IPS DF 6.9 (cell line): ENCODE data around the gene EXD3.
"Not testable (repeated sequence)": the region's sequence is repeated elsewhere in the genome, so short reads cannot be mapped to it uniquely, and the experiment has no call there.

ENCODE experiments used
- DNase-seq: peaks from one replicate; pipeline ENCODE4 v3.0.0-alpha.2; 2013; ENCODE audit warnings: low read depth, low spot score
- H3K27ac ChIP-seq: one replicate; pipeline ENCODE4 v1.5.1; 2013; ENCODE audit warnings: low read length, control low read depth
- H3K27me3 ChIP-seq: 2 replicates; pipeline ENCODE4 v1.6.1; 2013; ENCODE audit warnings: mild to moderate bottlenecking, low read length; ENCODE audit not compliant: control insufficient read depth, insufficient read depth
- H3K36me3 ChIP-seq: 2 replicates; pipeline ENCODE4 v1.6.1; 2013; ENCODE audit warnings: low read length; ENCODE audit not compliant: control insufficient read depth, insufficient read depth
- H3K4me1 ChIP-seq: 2 replicates; pipeline ENCODE4 v1.6.1; 2013; ENCODE audit warnings: low read length; ENCODE audit not compliant: control insufficient read depth, insufficient read depth
- H3K4me3 ChIP-seq: 2 replicates; pipeline ENCODE4 v1.5.1; 2013; ENCODE audit warnings: mild to moderate bottlenecking, low read length
- H3K9me3 ChIP-seq: 2 replicates; pipeline ENCODE4 v1.6.1; 2013; ENCODE audit warnings: low read length, inconsistent platforms; ENCODE audit not compliant: control insufficient read depth, insufficient read depth
- WGBS: extraction: QIAGEN DNeasy Blood & Tissue Kit; methylation state at CpG from one replicate; pipeline ENCODE4 v1.1.7; 2013; ENCODE audit warnings: mixed read lengths, missing lambda C conversion rate; ENCODE audit not compliant: insufficient read length, insufficient coverage; 5-methylcytosine and 5-hydroxymethylcytosine counted together

Gene EXD3

DNA sequence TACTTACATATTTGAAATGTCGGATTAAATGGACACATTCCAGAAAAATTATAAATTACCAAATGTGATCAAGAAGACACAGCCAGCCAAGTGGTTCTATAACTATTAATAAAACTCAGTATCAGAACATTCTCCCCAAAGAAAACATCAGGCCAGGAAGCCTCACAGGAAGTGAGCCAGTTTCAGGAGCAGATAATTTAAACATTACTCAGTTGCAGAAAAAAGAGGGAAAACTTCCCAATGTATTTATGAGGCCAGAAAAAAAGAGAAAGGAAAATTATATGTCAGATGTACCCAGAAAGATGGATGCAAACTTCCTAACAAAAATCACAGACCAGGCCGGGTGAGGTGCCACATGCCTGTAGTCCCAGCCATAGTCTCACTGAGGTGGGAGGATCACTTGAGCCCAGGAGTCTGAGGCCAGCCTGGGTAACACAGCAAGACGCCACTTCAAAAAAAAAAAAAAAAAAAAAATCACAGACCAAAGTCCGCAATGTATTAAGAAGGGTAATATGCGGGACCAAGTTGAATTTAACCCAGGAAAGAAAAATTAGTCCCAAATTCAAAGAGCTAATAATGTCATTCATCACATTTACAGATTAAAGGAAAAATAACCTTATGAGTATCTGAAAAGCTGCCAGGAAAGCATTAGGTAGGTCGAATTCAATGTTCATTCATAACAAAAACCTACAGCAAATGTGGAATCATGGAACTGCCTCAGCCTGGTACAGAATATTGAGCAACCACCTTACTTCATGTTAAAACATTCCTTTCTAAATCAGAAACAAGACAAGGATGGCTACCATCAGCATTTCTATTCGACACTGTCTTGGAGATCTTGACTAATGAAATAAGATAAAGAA, 83.7 kb downstream of the EXD3 start:
- DNase-seq, result no peak
- Histone ChIP-seq H3K27me3 (no peaks in the 10 kb centered on the region), H3K4me1 (no peaks in the 10 kb centered on the region), H3K27ac (no peak overlapping the region), H3K9me3 (no peaks in the 10 kb centered on the region; the same call in 1 of the 2 replicates), H3K36me3 (no peaks in the 10 kb centered on the region), H3K4me3 (no peak overlapping the region)
- no CpG with 5 or more reads among the region's 7 CpGs for WGBS

DNA sequence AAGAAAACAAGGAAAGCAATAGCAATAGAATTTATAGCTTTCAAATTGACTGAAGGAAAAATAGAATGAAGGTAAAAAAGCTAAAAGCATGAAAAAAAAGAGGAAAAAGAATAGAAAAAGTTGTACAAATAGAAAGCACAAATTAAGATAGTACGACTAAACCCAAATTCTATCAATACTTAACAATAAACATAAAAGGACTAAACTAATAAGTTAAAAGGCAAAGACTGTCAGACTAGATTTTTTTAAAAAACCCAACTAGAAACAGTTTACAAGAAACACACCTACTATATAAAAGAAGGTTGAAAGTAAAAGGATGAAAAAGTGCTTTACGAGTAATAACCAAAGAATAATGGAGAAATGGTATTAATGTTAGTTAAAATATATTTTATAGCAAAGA, 86.2 kb downstream of the EXD3 start:
- no peak overlapping the region for H3K4me3 ChIP-seq
- H3K4me1 ChIP-seq, result no peaks in the 10 kb centered on the region
- 100% methylated on average over 1 of the region's 2 CpGs for WGBS
- no peaks in the 10 kb centered on the region; the same call in 1 of the 2 replicates for H3K9me3 ChIP-seq
- H3K27ac ChIP-seq, result no peak overlapping the region
- H3K36me3 ChIP-seq, result no peaks in the 10 kb centered on the region
- DNase-seq, result no peak
- no peaks in the 10 kb centered on the region for H3K27me3 ChIP-seq

DNA sequence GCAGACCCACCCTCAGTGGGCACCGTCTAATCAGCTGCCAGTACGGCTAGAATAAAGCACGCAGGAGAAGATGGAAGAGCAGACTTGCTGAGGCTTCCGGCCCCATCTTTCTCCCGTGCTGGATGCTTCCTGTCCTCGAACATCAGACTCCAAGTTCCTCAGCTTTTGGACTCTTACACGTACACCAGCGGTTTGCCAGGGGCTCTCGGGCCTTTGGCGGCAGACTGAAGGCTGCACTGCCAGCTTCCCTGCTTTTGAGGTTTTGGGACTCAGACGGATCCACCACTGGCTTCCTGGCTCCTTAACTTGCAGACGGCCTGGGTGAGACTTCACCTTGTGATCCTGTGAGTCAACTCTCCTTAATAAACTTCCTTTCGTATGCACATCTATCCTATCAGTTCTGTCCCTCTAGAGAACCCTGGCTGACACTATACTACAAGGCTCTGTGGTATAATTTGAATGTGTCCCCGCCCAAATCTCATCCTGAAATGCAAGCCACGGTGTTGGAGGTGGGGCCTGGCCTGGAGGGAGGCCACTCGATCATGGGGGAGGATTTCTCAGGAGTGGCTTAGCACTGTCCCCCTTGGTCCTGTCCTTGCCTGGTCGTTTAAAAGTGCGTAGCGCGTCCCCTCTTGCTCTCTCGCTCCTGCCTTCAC, 89.8 kb downstream of the EXD3 start:
- WGBS, result no CpG with 5 or more reads among the region's 21 CpGs
- Histone ChIP-seq H3K4me1 (no peaks in the 10 kb centered on the region), H3K27ac (no peak overlapping the region), H3K27me3 (no peaks in the 10 kb centered on the region), H3K4me3 (no peak overlapping the region), H3K36me3 (no peaks in the 10 kb centered on the region), H3K9me3 (no peaks in the 10 kb centered on the region)
- no peak for DNase-seq

DNA sequence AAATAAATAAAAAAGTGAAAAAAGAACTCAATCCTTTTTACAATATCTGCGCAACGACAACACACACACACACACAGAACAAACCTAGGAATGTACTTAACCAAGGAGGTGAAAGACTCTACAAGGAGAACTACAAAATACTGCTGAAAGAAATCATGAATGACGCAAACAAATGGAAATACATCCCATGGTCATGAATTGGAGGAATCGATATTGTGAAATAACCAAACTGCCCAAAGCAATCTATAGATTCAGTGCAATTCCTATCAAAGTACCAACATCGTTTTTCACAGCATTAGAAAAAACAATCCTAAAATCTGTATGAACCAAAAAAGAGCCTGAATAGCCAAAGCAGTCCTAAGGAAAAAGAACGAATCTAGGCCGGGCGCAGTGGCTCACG, 91.0 kb downstream of the EXD3 start:
- Histone ChIP-seq H3K9me3 (no peaks in the 10 kb centered on the region), H3K4me1 (no peaks in the 10 kb centered on the region), H3K27ac (no peak overlapping the region), H3K27me3 (no peaks in the 10 kb centered on the region), H3K36me3 (no peaks in the 10 kb centered on the region), H3K4me3 (no peak overlapping the region)
- no peak for DNase-seq
- no CpG with 5 or more reads among the region's 9 CpGs for WGBS

DNA sequence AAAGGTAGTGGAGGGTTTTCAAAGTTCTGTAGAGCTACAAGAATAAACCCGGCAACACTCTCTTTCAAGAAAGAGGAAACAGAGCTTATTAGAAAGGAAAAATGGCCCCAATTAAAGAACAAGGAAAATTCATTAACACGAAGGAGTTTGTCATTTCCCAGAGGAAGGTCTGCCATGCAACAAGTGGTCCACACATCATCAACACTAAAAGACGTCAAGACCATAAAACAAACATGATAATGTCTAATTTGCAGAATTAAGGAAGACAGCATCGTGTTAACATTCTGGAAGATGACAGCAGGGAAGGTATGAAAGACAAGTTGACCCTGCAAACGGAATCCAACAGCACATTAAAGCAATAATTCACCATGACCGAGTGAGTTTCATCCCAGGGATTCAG, 92.3 kb downstream of the EXD3 start:
- DNase-seq, result no peak
- no peak overlapping the region for H3K27ac ChIP-seq
- H3K27me3 ChIP-seq, result no peaks in the 10 kb centered on the region
- H3K4me1 ChIP-seq, result no peaks in the 10 kb centered on the region
- H3K9me3 ChIP-seq, result no peaks in the 10 kb centered on the region
- H3K36me3 ChIP-seq, result no peaks in the 10 kb centered on the region
- no peak overlapping the region for H3K4me3 ChIP-seq
- WGBS, result no CpG with 5 or more reads among the region's 6 CpGs

DNA sequence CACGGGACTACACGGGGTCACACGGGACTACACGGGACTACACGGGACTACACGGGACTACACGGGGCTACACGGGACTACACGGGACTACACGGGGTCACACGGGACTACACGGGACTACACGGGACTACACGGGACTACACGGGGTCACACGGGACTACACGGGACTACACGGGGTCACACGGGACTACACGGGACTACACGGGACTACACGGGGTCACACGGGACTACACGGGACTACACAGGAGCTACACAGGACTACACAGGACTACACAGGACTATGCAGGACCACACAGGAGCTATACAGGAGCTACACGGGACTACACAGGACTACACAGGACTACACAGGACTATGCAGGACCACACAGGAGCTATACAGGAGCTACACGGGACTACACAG, 93.4 kb downstream of the EXD3 start:
- not testable (repeated sequence) for H3K27me3 ChIP-seq, H3K27ac ChIP-seq, H3K36me3 ChIP-seq, DNase-seq, H3K9me3 ChIP-seq, H3K4me1 ChIP-seq, H3K4me3 ChIP-seq
- no CpG with 5 or more reads among the region's 26 CpGs for WGBS

DNA sequence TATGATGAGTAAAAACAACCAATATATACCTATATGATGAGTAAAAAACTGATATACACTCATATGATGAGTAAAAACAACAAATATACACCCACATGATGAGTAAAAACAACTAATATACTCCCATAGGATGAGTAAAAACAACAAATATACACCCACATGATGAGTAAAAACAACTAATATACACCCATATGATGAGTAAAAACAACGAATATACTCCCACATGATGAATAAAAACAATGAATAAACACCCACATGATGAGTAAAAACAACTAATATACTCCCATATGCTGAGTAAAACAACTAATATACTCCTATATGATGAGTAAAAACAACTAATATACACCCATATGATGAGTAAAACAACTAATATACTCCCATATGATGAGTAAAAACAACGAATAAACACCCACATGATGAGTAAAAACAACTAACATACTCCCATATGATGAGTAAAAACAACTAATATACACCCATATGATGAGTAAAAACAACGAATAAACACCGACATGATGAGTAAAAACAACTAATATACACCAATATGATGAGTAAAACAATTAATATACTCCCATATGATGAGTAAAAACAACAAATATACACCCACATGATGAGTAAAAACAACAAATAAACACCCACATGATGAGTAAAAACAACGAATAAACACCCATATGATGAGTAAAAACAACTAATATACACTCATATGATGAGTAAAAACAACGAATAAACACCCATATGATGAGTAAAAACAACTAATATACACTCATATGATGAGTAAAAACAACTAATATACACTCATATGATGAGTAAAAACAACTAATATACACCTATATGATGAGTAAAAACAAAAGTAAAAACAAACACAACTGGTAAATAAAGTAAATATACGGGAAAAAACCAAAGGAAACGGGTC, 95.1 kb downstream of the EXD3 start:
- not testable (repeated sequence) for H3K36me3 ChIP-seq, H3K27me3 ChIP-seq, DNase-seq, H3K4me3 ChIP-seq, H3K4me1 ChIP-seq, H3K9me3 ChIP-seq, H3K27ac ChIP-seq
- no CpG with 5 or more reads among the region's 8 CpGs for WGBS

DNA sequence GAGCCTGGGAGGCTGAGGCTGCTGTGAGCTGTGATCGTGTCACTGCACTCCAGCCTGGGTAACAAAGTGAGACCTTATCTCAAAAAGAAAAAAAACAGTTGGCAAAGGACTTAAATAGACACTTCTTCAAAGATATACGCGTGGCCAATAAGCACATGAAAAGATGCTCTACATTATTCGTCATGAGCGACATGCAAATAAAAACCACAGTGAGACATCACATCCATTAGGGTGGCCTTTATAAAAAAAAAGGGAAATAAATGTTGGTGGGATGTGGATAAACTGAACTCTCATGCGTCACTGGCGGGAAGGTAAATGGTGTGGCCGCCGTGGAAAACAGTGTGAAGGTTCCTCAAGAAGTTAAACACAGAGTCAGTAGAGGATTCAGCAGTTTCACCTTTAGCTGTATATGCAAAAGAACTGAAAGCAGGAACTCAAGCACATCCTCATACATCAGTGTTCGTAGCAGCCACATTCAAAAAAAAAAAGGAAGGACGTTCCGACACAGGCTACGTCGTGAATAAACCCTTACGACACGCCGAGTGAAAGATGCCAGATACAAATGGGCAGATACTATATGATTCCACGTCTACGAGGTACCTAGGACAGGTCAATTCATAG, 96.4 kb downstream of the EXD3 start:
- H3K36me3 ChIP-seq, result no peaks in the 10 kb centered on the region
- no peak for DNase-seq
- H3K9me3 ChIP-seq, result no peaks in the 10 kb centered on the region
- no CpG with 5 or more reads among the region's 19 CpGs for WGBS
- no peak overlapping the region for H3K27ac ChIP-seq
- no peaks in the 10 kb centered on the region for H3K4me1 ChIP-seq
- H3K27me3 ChIP-seq, result no peaks in the 10 kb centered on the region
- H3K4me3 ChIP-seq, result no peak overlapping the region

DNA sequence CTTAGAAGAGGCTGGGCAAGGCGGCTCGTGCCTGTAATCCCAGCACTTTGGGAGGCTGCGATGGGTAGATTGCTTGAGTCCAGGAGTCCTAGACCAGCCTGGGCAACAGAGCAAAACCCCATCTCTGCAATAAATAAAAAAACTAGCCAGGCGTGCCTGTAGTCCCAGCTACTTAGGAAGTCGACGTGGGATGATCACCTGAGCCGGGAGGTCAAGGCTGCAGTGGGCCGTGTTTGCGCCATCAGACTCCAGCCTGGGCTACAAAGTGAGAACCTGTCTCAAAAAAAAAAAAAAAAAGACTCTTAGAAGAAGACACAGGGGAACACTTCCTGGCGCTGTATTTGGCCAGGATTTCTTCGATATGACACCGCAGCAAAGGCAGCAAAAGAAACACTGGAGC, 97.2 kb downstream of the EXD3 start:
- Histone ChIP-seq H3K36me3 (no peaks in the 10 kb centered on the region), H3K9me3 (no peaks in the 10 kb centered on the region), H3K4me1 (peaks cover 2% of the 10 kb centered on the region; the same call in 1 of the 2 replicates), H3K27me3 (no peaks in the 10 kb centered on the region), H3K4me3 (no peak overlapping the region), H3K27ac (no peak overlapping the region)
- DNase-seq, result no peak
- WGBS, result no CpG with 5 or more reads among the region's 12 CpGs

DNA sequence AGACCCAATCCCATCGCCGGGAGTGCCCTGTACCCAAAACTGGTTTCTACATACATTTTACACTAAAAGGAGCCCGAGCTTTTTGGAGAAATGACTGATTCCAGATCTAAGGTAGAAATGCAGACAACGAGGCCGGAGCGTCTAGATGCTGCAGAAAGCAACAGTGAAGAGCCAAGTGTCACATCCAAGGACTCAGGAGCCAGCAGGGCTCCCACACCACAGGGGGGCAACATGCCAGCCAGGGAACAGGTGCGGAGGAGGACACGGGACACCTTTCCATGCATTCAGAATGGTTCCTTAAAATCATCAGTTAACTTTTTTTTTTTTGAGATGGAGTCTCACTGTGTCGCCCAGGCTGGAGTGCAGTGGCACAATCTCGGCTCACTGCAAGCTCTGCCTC, 97.8 kb downstream of the EXD3 start:
- WGBS, result no CpG with 5 or more reads among the region's 10 CpGs
- Histone ChIP-seq H3K4me1 (peaks cover 4% of the 10 kb centered on the region), H3K27ac (no peak overlapping the region), H3K27me3 (no peaks in the 10 kb centered on the region), H3K36me3 (no peaks in the 10 kb centered on the region), H3K4me3 (no peak overlapping the region), H3K9me3 (no peaks in the 10 kb centered on the region)
- no peak for DNase-seq
